CD8-positive, alpha-beta memory T cell (primary cell): ENCODE data around the gene ARHGEF7. TPM values are rescaled to one million over a fixed set of nuclear protein-coding genes. Genes with fewer than 3 reads are reported as not detected.

Experiments used
- CTCF ChIA-PET: fragments of 350-600 bp; sonication (Branson Sonifier 250); formaldehyde crosslinking; loops from one replicate; lab custom pipeline; 2021; ENCODE audit warnings: antibody characterized with exemption; lab: Charles Lee
- POLR2A ChIA-PET: fragments of 350-600 bp; sonication (Branson Sonifier 250); formaldehyde crosslinking; loops from one replicate; lab custom pipeline; 2021; ENCODE audit warnings: antibody characterized with exemption; lab: Charles Lee
- DNase-seq, 5 donors: peaks; one replicate each; pipeline versions ENCODE4 v3.0.0 to v3.0.0-alpha.2; 2020 to 2022; ENCODE audit warnings: mixed read lengths in 1 of 5
- H3K27ac ChIP-seq: one replicate; pipeline ENCODE4 v1.7.0; 2013; ENCODE audit warnings: low read depth, mild to moderate bottlenecking, low read length, moderate library complexity
- H3K27me3 ChIP-seq: 2 replicates; pipeline ENCODE4 v1.7.0; 2013; ENCODE audit warnings: low read length, mild to moderate bottlenecking; ENCODE audit not compliant: insufficient read depth, poor library complexity, severe bottlenecking
- H3K36me3 ChIP-seq: 2 replicates; pipeline ENCODE4 v1.7.0; 2013; ENCODE audit warnings: mild to moderate bottlenecking, low read length, moderate library complexity; ENCODE audit not compliant: insufficient read depth
- H3K4me1 ChIP-seq: 2 replicates; pipeline ENCODE4 v1.7.0; 2013; ENCODE audit warnings: mild to moderate bottlenecking, low read length, moderate library complexity; ENCODE audit not compliant: insufficient read depth
- H3K4me3 ChIP-seq: 2 replicates; pipeline ENCODE4 v1.7.0; 2013; ENCODE audit warnings: mild to moderate bottlenecking, low read length
- H3K9me3 ChIP-seq: 2 replicates; pipeline ENCODE4 v1.7.0; 2013; ENCODE audit warnings: mild to moderate bottlenecking, low read length
- H3K27ac Mint-ChIP-seq, 8 donors: one replicate each; pipeline ENCODE4 v1.8.0; 2020 to 2021; ENCODE audit warnings: mixed read lengths in 8 of 8, mild to moderate bottlenecking in 6 of 8, inconsistent platforms in 3 of 8, moderate library complexity in 3 of 8
- H3K27me3 Mint-ChIP-seq, 2 donors: one replicate each; pipeline ENCODE4 v1.8.0; 2020 to 2021; ENCODE audit warnings: mixed read lengths in 2 of 2, mild to moderate bottlenecking in 1 of 2, moderate library complexity in 1 of 2
- H3K36me3 Mint-ChIP-seq, 3 donors: one replicate each; pipeline ENCODE4 v1.8.0; 2020 to 2021; ENCODE audit warnings: mixed read lengths in 3 of 3, inconsistent platforms in 1 of 3, mild to moderate bottlenecking in 1 of 3
- H3K4me1 Mint-ChIP-seq, 3 donors: one replicate each; pipeline ENCODE4 v1.8.0; 2020 to 2021; ENCODE audit warnings: mixed read lengths in 3 of 3, inconsistent platforms in 1 of 3, mild to moderate bottlenecking in 1 of 3
- H3K4me3 Mint-ChIP-seq, 7 donors: one replicate each; pipeline ENCODE4 v1.8.0; 2020 to 2021; ENCODE audit warnings: mixed read lengths in 7 of 7, mild to moderate bottlenecking in 6 of 7, moderate library complexity in 4 of 7, inconsistent platforms in 2 of 7
- H3K9me3 Mint-ChIP-seq, 5 donors: one replicate each; pipeline ENCODE4 v1.8.0; 2020 to 2022; ENCODE audit warnings: mixed read lengths in 5 of 5, mild to moderate bottlenecking in 3 of 5, moderate library complexity in 2 of 5, inconsistent platforms in 1 of 5
- polyA plus RNA-seq: library from polyadenylated mRNA; unstranded; fragments of 300-500 nt; fragmentation: Illumina TruSeq; gene quantifications from one replicate; pipeline ENCODE4 v1.2.3, GENCODE V29; 2021
- total RNA-seq, 2 experiments: library from RNA; stranded (reverse); gene quantifications; one replicate each; pipeline ENCODE4 v1.2.3, GENCODE V29; 2021

ARHGEF7 gene
- total and polyA plus RNA-seq, 3 experiments from 2014 or later: 12.0 to 46.2 (median 45.9) TPM

DNA sequence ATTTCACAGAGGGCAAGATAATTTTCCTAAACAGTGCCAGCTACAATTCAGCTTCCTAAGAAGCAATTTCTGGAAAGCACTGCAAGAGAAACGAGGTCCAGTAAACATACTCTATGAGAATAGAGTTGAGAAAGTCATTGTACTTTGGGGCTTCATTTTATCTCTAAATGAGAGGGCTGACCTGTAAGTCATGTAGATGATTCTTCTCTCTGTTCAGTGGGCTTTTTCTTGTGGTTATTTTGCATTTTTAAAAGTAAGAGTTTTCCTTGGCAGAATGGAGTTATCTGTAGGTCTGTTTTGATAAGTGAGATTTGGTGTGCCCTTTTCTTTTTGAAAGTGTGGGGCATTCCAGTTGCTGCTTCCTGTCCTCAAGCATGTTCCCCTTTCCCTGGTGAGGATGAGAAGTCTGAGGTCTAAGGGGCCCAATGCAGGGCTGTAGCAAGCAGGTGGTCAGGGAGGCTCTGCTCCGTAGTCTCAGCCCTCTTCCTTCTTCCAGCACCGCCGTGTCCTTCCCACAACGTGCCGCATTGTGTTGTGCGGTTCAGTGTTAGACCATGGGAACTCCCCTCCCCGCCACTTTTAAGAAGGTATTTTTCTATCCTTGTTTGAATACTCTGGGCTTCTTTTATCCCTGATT lies 86.3 kb downstream of the ARHGEF7 start:
- Histone ChIP-seq H3K27ac (no peak overlapping the region), H3K4me3 (no peak overlapping the region), H3K9me3 (no peaks in the 10 kb centered on the region), H3K4me1 (peaks cover 34% of the 10 kb centered on the region), H3K36me3 (no peaks in the 10 kb centered on the region), H3K27me3 (no peaks in the 10 kb centered on the region)
- ChIA-PET POLR2A (no interaction called here), CTCF (no interaction called here)
- DNase-seq: no peak
- Mint-ChIP-seq H3K9me3 (no peaks in the 10 kb centered on the region), H3K27me3 (peaks cover 0 to 3% of the 10 kb centered on the region in 2 donors), H3K4me3 (peak overlapping the region in 1 of 7 donors; percentile 23), H3K4me1 (peaks cover 65 to 88% (median 72%) of the 10 kb centered on the region in 3 donors), H3K36me3 (peaks cover 3 to 48% (median 19%) of the 10 kb centered on the region in 3 donors), H3K27ac (peak overlapping the region in 6 of 8 donors; percentile 6 to 68 (median 26))

DNA sequence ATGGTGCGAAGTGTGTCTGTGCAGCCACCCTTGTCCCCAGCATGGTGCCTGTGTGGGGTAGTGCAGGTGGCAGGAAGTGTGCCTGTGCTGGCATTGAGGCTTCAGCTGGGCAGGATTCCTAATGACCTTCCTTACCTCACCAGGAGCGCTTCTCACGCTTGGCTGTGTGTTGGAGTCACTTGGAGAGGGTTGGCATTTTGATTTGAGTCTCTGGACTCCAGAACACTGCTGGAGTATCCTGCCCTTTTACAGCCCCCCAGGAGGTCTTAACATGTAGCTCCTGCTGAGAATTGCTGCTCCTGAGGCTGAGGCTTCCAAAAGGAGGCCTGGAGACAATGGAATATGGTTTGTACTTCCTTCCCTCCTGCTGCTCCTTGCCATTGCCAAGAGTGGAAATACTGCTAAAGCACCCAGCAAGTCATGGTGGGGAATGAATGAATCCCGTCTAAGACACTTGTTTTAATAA lies 87.1 kb downstream of the ARHGEF7 start:
- Mint-ChIP-seq H3K9me3 (no peaks in the 10 kb centered on the region), H3K4me1 (peaks cover 63 to 85% (median 68%) of the 10 kb centered on the region in 3 donors), H3K36me3 (peaks cover 3 to 47% (median 19%) of the 10 kb centered on the region in 3 donors), H3K27me3 (peaks cover 0 to 3% of the 10 kb centered on the region in 2 donors), H3K27ac (peak overlapping the region in 5 of 8 donors; percentile 23 to 64 (median 59)), H3K4me3 (peak overlapping the region in 1 of 7 donors; percentile 19)
- H3K4me3 ChIP-seq: no peak overlapping the region
- no peak overlapping the region for H3K27ac ChIP-seq
- DNase-seq: no peak
- POLR2A ChIA-PET: interaction anchor here (1.5 kb wide), 1 partner anchor 13 kb away, joined by 4 read pairs; no protein-coding TSS in a partner anchor
- H3K9me3 ChIP-seq: no peaks in the 10 kb centered on the region
- no peaks in the 10 kb centered on the region for H3K27me3 ChIP-seq
- H3K36me3 ChIP-seq: no peaks in the 10 kb centered on the region
- CTCF ChIA-PET: interaction anchor here (1.7 kb wide), 1 partner anchor 134 kb away, joined by 4 read pairs; no protein-coding TSS in a partner anchor
- peaks cover 34% of the 10 kb centered on the region for H3K4me1 ChIP-seq

DNA sequence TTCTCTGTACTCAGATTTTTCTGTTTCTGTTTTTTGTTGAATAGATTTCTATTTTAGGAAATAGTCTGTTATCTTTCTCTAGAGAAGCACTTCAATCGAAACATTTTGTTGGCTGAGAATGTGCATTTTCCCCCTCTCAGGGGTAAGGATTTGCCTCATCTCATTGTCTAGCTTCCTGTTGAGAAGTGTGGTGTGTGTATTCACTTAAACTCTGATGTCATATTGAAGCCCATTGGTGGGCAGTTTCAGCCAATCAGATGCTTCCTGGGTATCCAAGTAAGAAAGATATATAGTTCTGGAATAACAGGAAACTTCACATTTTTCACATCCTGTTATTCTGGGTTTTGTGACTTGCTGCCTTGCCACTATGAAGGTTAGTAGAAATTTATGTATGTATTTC lies 87.6 kb downstream of the ARHGEF7 start:
- H3K9me3 ChIP-seq: no peaks in the 10 kb centered on the region
- Mint-ChIP-seq H3K4me3 (no peak overlapping the region), H3K4me1 (peaks cover 64 to 85% (median 68%) of the 10 kb centered on the region in 3 donors), H3K27ac (peak overlapping the region in 5 of 8 donors; percentile 17 to 61 (median 42)), H3K9me3 (no peaks in the 10 kb centered on the region), H3K27me3 (peaks cover 0 to 3% of the 10 kb centered on the region in 2 donors), H3K36me3 (peaks cover 3 to 47% (median 19%) of the 10 kb centered on the region in 3 donors)
- H3K4me3 ChIP-seq: no peak overlapping the region
- no peaks in the 10 kb centered on the region for H3K27me3 ChIP-seq
- POLR2A ChIA-PET: interaction anchor here (1.5 kb wide), 1 partner anchor 13 kb away, joined by 4 read pairs; no protein-coding TSS in a partner anchor
- H3K4me1 ChIP-seq: peaks cover 34% of the 10 kb centered on the region
- no peaks in the 10 kb centered on the region for H3K36me3 ChIP-seq
- CTCF ChIA-PET: interaction anchor here (1.7 kb wide), 1 partner anchor 135 kb away, joined by 4 read pairs; no protein-coding TSS in a partner anchor
- peak in 1 of 5 donors; percentile 62 for DNase-seq
- no peak overlapping the region for H3K27ac ChIP-seq

DNA sequence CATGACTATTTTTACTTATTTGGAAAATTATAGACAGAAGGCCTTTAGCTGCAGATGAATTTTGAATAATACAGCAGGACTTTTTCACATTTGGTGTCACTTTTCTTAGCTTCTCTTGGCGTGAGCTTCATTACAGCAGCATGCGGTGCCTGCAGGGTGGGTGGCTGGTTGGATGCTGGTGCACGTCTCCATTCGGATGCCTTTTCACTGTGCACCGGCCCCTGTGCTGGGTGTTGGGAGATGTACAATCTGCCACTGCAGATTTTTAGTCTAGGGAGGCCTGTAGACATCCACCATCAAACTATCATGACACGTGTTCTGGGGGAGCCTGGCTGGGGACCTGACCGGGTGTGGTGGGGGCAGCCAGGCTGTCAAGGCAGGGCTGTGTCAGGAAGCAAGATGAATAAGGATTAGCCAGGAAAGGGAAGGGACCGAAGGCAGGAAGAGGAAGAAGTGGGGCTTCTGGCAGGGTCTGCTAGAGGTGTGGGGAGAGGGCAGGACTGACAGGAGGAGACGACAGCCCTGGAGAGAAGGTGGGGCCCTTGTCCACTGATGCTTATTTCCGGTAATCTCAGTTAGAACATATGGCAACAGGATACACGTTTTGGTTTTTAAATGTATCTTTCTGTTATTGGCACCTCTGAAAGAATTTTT lies 88.8 kb downstream of the ARHGEF7 start:
- H3K27ac ChIP-seq: no peak overlapping the region

DNA sequence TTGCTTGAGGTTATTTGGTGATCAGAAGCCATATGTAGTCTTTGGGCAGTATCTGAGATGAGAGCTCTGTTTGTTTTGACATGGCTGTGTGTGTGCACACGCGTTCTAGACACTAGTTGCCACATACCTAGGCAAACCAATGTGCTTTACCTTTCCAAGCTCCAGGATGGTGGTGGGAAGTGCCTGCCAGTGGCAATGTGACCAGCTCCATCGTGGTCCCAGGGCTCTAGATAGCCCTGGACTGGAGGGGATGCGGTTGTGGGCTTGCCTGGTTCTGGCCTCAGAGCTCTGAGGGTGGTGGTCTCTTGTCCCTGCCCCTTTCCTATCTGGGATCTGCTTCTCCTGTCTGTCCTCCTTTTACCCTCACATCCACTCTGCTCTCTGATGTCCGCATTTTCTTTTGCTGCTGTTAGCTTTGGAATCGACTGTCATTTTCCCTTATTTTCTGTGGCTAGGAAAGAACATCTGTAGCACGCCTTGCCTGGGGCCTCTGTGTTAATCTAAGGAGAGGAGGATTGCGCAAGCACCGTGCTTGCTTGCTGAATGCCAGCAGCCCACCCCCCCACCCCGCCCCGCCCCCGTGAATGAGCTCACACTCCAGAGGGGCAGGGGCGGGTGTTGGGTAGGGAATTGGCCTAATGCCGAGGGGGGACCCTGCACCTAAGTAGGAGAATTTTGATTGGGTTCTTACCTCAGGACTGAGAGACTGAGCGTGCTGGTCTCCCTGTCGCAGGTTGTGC lies 89.5 kb downstream of the ARHGEF7 start:
- no peaks in the 10 kb centered on the region for H3K27me3 ChIP-seq
- no peak overlapping the region for H3K27ac ChIP-seq
- H3K4me3 Mint-ChIP-seq: no peak overlapping the region
- peaks cover 0 to 42% (median 15%) of the 10 kb centered on the region in 3 donors for H3K36me3 Mint-ChIP-seq
- H3K4me1 Mint-ChIP-seq: peaks cover 65 to 84% (median 76%) of the 10 kb centered on the region in 3 donors
- no peak overlapping the region for H3K4me3 ChIP-seq
- H3K9me3 Mint-ChIP-seq: no peaks in the 10 kb centered on the region
- no peak for DNase-seq
- peaks cover 40% of the 10 kb centered on the region for H3K4me1 ChIP-seq
- peaks cover 0 to 3% of the 10 kb centered on the region in 2 donors for H3K27me3 Mint-ChIP-seq
- peak overlapping the region in 4 of 8 donors; percentile 33 to 72 (median 66) for H3K27ac Mint-ChIP-seq
- CTCF ChIA-PET: interaction anchor here (0.8 to 1.3 kb wide), 3 partner anchors 14 to 20 kb away, joined by 3 to 6 read pairs (median 3); no protein-coding TSS in a partner anchor
- no peaks in the 10 kb centered on the region for H3K36me3 ChIP-seq
- POLR2A ChIA-PET: no interaction called here
- no peaks in the 10 kb centered on the region for H3K9me3 ChIP-seq

More for the DNA sequence above, 88.8 kb downstream of the ARHGEF7 start:
- Mint-ChIP-seq H3K4me1 (peaks cover 67 to 85% (median 73%) of the 10 kb centered on the region in 3 donors), H3K36me3 (peaks cover 0 to 45% (median 16%) of the 10 kb centered on the region in 3 donors), H3K27me3 (peaks cover 0 to 3% of the 10 kb centered on the region in 2 donors), H3K4me3 (peak overlapping the region in 1 of 7 donors; percentile 20), H3K9me3 (no peaks in the 10 kb centered on the region), H3K27ac (peak overlapping the region in 5 of 8 donors; percentile 20 to 75 (median 68))
- DNase-seq: no peak
- H3K4me1 ChIP-seq: peaks cover 40% of the 10 kb centered on the region
- CTCF ChIA-PET: interaction anchor here (1.3 kb wide), 2 partner anchors 14 to 19 kb away, joined by 3 to 6 read pairs; no protein-coding TSS in a partner anchor
- no peak overlapping the region for H3K4me3 ChIP-seq
- no peaks in the 10 kb centered on the region for H3K27me3 ChIP-seq
- no peaks in the 10 kb centered on the region for H3K36me3 ChIP-seq
- POLR2A ChIA-PET: interaction anchor here (1.5 kb wide), 1 partner anchor 14 kb away, joined by 4 read pairs; no protein-coding TSS in a partner anchor
- H3K9me3 ChIP-seq: no peaks in the 10 kb centered on the region

DNA sequence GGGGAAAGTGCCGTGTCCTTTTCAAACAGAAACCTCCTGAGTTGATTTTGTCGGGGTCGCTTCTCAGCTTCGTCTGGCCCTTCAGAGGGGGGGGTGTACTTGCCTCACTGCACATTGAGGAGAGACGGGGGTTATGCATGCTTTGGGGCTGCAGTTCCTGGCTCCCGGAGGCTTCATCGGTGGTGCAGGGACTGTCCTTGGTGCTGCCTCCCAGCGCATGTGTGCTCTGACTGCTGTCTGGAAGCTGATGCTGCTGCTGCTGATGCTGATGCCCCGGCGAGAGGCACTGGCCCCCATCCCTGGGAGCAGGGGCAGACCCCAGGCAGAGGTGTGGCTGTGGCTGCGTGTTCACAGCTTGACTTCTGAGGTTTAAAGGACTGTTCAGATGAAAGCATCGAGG lies 91.0 kb downstream of the ARHGEF7 start:
- Mint-ChIP-seq H3K9me3 (no peaks in the 10 kb centered on the region), H3K4me3 (no peak overlapping the region), H3K36me3 (peaks cover 0 to 47% (median 8%) of the 10 kb centered on the region in 3 donors), H3K27me3 (peaks cover 0 to 1% of the 10 kb centered on the region in 2 donors), H3K4me1 (peaks cover 62 to 84% (median 76%) of the 10 kb centered on the region in 3 donors), H3K27ac (no peak overlapping the region)
- DNase-seq: no peak
- POLR2A ChIA-PET: no interaction called here
- Histone ChIP-seq H3K9me3 (no peaks in the 10 kb centered on the region), H3K36me3 (no peaks in the 10 kb centered on the region), H3K4me3 (no peak overlapping the region), H3K4me1 (peaks cover 32% of the 10 kb centered on the region), H3K27ac (no peak overlapping the region), H3K27me3 (no peaks in the 10 kb centered on the region)
- CTCF ChIA-PET: interaction anchor here (0.7 kb wide), 1 partner anchor 10 kb away, joined by 3 read pairs; no protein-coding TSS in a partner anchor

DNA sequence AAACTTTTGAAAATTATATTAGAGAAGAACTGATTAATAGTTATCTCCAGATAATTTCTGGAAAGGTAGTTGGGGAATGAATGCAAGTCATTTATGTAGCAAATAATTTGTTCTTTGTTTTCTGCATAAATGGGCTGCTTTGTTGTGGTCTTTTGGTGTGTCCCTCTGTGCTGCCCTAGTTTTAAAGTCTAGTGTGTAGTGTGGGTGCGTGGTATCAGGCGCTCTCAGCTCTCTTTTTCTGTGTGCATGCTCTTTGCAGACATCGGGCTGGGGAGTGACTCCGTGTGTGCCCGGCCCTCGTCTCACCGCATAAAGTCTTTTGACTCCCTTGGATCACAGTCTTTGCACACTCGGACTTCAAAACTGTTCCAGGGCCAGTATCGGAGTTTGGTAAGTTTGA lies 94.5 kb downstream of the ARHGEF7 start:
- Mint-ChIP-seq H3K27me3 (no peaks in the 10 kb centered on the region), H3K27ac (peak overlapping the region in 3 of 8 donors; percentile 2 to 43 (median 13)), H3K4me3 (peak overlapping the region in 3 of 7 donors; percentile 7 to 49 (median 10)), H3K4me1 (peaks cover 50 to 82% (median 74%) of the 10 kb centered on the region in 3 donors), H3K9me3 (no peaks in the 10 kb centered on the region), H3K36me3 (peaks cover 0 to 55% (median 8%) of the 10 kb centered on the region in 3 donors)
- ChIA-PET POLR2A (interaction anchor here (1.2 kb wide), 1 partner anchor 26 kb away, joined by 3 read pairs; no protein-coding TSS in a partner anchor), CTCF (no interaction called here)
- no peaks in the 10 kb centered on the region for H3K9me3 ChIP-seq
- no peak for DNase-seq
- H3K27me3 ChIP-seq: no peaks in the 10 kb centered on the region
- no peak overlapping the region for H3K4me3 ChIP-seq
- peaks cover 6% of the 10 kb centered on the region for H3K4me1 ChIP-seq
- H3K36me3 ChIP-seq: no peaks in the 10 kb centered on the region
- H3K27ac ChIP-seq: no peak overlapping the region
